HepG2 (cell line): Measurements from ENCODE around the gene FAT1. TPM values are rescaled to one million over a fixed set of nuclear protein-coding genes. Genes with fewer than 3 reads are reported as not detected.
A peak's percentile ranks its signal among the peaks of the same experiment; 100 is the strongest.

Experiments used
- AGO2 ChIP-seq: fragments of 200-400 bp; formaldehyde crosslinking; optimal IDR thresholded peaks from 2 replicates; pipeline ENCODE3; 2017; ENCODE audit warnings: mild to moderate bottlenecking, low read depth, low read length, moderate library complexity
- ASH2L ChIP-seq: fragments of 300-600, 200-600 bp; sonication (generic); IDR thresholded peaks from 2 replicates; pipeline ENCODE4 v1.7.0; 2017; ENCODE audit warnings: low read depth, mild to moderate bottlenecking, moderate library complexity, mixed read lengths, low read length; ENCODE audit not compliant: insufficient read length
- CHD2 ChIP-seq: IDR thresholded peaks from 2 replicates; pipeline ENCODE4 v1.6.1; 2011; ENCODE audit warnings: low read depth, low read length, improper control_type of control experiment
- KLF16 ChIP-seq, 2 experiments: sonication (generic) in 1 of 2; formaldehyde crosslinking in 1 of 2; IDR thresholded peaks; 2 replicates each; pipeline versions ENCODE4 v1.6.1 to v1.8.0; 2016 to 2023; ENCODE audit warnings: missing genetic modification reagents in 2 of 2, missing compliant biosample characterization in 1 of 2
- MLLT10 ChIP-seq: sonication (generic); formaldehyde crosslinking; IDR thresholded peaks from 2 replicates; pipeline ENCODE4 v1.4.0; 2020; ENCODE audit warnings: missing genetic modification reagents
- NFIC ChIP-seq: IDR thresholded peaks from 2 replicates; pipeline ENCODE4 v1.6.1; 2012; ENCODE audit warnings: mild to moderate bottlenecking, low read length, inconsistent platforms
- SMC3 ChIP-seq: IDR thresholded peaks from 2 replicates; pipeline ENCODE4 v1.6.1; 2011; ENCODE audit warnings: low read length, improper control_type of control experiment
- SUZ12 ChIP-seq: fragments of 150-350 bp; IDR thresholded peaks from 2 replicates; pipeline ENCODE4 v1.6.1; 2014; ENCODE audit warnings: low read depth, low read length
- TCF12 ChIP-seq, 2 experiments: fragments of 450-650 bp in 1 of 2; sonication (generic) in 1 of 2; formaldehyde crosslinking in 1 of 2; IDR thresholded peaks; 2 replicates each; pipeline versions ENCODE4 v1.6.1 to v1.8.0; 2017 to 2022; ENCODE audit warnings: antibody characterized with exemption in 1 of 2, mild to moderate bottlenecking in 1 of 2, missing genetic modification reagents in 1 of 2, moderate library complexity in 1 of 2
- TOPORS ChIP-seq: sonication (generic); formaldehyde crosslinking; IDR thresholded peaks from 2 replicates; pipeline ENCODE4 v1.8.0; 2023; ENCODE audit warnings: mild to moderate bottlenecking, missing genetic modification reagents
- TSC22D2 ChIP-seq: sonication (generic); formaldehyde crosslinking; IDR thresholded peaks from 2 replicates; pipeline ENCODE4 v1.5.1; 2020; ENCODE audit warnings: missing genetic modification reagents, mild to moderate bottlenecking, borderline replicate concordance
- ZEB1 ChIP-seq: IDR thresholded peaks from 2 replicates; pipeline ENCODE4 v1.6.1; 2012; ENCODE audit warnings: mild to moderate bottlenecking, low read depth, inconsistent platforms; ENCODE audit not compliant: insufficient replicate concordance
- ZNF207 ChIP-seq: fragments of 450-650 bp; IDR thresholded peaks from 2 replicates; pipeline ENCODE4 v1.6.1; 2016; ENCODE audit warnings: antibody characterized with exemption, borderline replicate concordance
- ZNF281 ChIP-seq: sonication (generic); formaldehyde crosslinking; IDR thresholded peaks from 2 replicates; pipeline ENCODE4 v1.4.0; 2020; ENCODE audit warnings: missing genetic modification reagents, borderline replicate concordance
- ZNF704 ChIP-seq: sonication (generic); formaldehyde crosslinking; IDR thresholded peaks from 2 replicates; pipeline ENCODE4 v1.8.1; 2023; ENCODE audit warnings: mild to moderate bottlenecking, inconsistent platforms, moderate library complexity, missing genetic modification reagents, borderline replicate concordance
- ZNF713 ChIP-seq: sonication (generic); formaldehyde crosslinking; IDR thresholded peaks from 2 replicates; pipeline ENCODE4 v1.4.0; 2020; ENCODE audit warnings: mild to moderate bottlenecking, missing genetic modification reagents
- ZNF724P ChIP-seq: sonication (generic); formaldehyde crosslinking; IDR thresholded peaks from 2 replicates; pipeline ENCODE4 v1.8.0; 2022; ENCODE audit warnings: missing genetic modification reagents, borderline replicate concordance
- ZSCAN25 ChIP-seq: sonication (generic); formaldehyde crosslinking; IDR thresholded peaks from 2 replicates; pipeline ENCODE4 v1.8.0; 2022; ENCODE audit warnings: mild to moderate bottlenecking, missing genetic modification reagents
- polyA plus RNA-seq, 8 experiments: library from polyadenylated mRNA; depleted of rRNA in 3 of 8; stranded (reverse) in 7 of 8; unstranded in 1 of 8; fragments of >200 nt; fragmentation: Illumina TruSeq in 4 of 8; extraction: Trizol in 4 of 8; gene quantifications; 2 replicates each; pipeline versions ENCODE4 v1.2.1 to v1.2.3, GENCODE V29; 2011 to 2016; ENCODE audit warnings: low read depth in 4 of 8, missing spikeins in 1 of 8, mixed read lengths in 1 of 8; ENCODE audit not compliant: insufficient read depth in 1 of 8
- total RNA-seq, 5 experiments: library from RNA; depleted of rRNA; stranded (reverse); fragments of >200 nt; fragmentation: Illumina TruSeq; extraction: Trizol; gene quantifications; 2 replicates each; pipeline ENCODE4 v1.2.3, GENCODE V29; 2016; ENCODE audit warnings: low read depth in 1 of 5
- TF ChIP-seq, protein P1 (sequence below): sonication (generic); formaldehyde crosslinking; IDR thresholded peaks from 2 replicates; pipeline ENCODE4 v1.8.0; 2022; ENCODE audit warnings: mild to moderate bottlenecking, missing genetic modification reagents; ENCODE audit not compliant: insufficient replicate concordance
- TF ChIP-seq, protein P2 (sequence below): IDR thresholded peaks from 2 replicates; pipeline ENCODE4 v1.6.1; 2012; ENCODE audit warnings: low read length, improper control_type of control experiment

The FAT1 gene
- total and polyA plus RNA-seq, 2 of the 13 experiments (the other 11 are each of a cell fraction or from before 2014, with no cell fraction given) = 185 to 216 TPM

DNA sequence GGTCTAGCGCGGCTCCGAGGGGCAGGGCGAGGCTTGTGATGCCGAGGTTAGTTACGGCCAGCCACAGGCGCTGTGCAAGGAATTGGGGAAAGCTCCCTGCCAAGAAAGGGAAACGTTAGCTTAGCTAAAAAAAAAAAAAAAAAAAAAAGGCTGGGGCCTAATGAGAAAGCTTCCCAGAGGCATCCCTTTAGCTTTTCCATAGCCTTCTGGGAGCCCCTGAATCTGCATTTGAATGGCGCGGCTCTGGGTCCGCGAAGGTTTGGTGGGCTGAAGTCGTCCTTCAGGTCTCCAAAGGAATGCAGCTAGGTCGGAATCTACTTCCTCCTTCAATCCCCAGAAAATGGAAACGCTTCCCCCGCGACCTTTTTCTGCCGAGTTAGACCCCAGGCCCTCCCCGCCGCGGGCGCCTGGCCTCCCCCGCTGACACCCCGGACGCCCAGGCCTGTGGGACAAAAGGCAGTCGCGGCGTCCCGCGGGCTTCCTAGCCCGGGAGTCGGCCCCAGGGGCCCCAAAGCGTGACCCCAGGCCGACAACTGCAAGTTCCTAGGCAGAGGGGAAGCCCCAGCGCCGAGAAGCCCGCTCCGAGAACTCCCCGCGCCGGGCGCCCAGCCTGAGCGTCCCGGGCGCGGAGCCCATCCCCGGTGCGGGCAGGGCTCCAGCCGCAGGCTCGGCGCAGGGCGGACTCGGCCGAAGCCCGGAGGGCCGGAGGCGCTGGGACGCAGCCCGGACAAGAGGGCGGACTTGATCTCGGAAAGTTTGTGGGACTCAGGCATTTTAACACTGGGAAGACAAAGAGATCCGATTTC is 605 bp upstream of the FAT1 start (continued):
- no peak for TF ChIP-seq TCF12 (IDR thresholded peaks at IDR 0.05)
- TF ChIP-seq TCF12 (CRISPR knock-in tag; IDR thresholded peaks at IDR 0.05) = no peak
- TF ChIP-seq AGO2 = peak; percentile 97
- TF ChIP-seq MLLT10 (CRISPR knock-in tag) = no peak
- no peak for TF ChIP-seq ZEB1
- 0 out of 2 replicates have a peak, but pooled peaks have one; percentile 32 for TF ChIP-seq ZSCAN25
- TF ChIP-seq NFIC = no peak
- TF ChIP-seq CHD2 = no peak
- no peak for TF ChIP-seq ZNF207
- no peak for TF ChIP-seq TOPORS (CRISPR knock-in tag)
- TF ChIP-seq ZNF704 (CRISPR knock-in tag) = no peak
- TF ChIP-seq, protein P1, sequence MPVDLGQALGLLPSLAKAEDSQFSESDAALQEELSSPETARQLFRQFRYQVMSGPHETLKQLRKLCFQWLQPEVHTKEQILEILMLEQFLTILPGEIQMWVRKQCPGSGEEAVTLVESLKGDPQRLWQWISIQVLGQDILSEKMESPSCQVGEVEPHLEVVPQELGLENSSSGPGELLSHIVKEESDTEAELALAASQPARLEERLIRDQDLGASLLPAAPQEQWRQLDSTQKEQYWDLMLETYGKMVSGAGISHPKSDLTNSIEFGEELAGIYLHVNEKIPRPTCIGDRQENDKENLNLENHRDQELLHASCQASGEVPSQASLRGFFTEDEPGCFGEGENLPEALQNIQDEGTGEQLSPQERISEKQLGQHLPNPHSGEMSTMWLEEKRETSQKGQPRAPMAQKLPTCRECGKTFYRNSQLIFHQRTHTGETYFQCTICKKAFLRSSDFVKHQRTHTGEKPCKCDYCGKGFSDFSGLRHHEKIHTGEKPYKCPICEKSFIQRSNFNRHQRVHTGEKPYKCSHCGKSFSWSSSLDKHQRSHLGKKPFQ (CRISPR knock-in tag) = peak; percentile 42
- no peak for TF ChIP-seq SMC3
- no peak for TF ChIP-seq ZNF724P (CRISPR knock-in tag)
- no peak for TF ChIP-seq SUZ12
- TF ChIP-seq, protein P2, sequence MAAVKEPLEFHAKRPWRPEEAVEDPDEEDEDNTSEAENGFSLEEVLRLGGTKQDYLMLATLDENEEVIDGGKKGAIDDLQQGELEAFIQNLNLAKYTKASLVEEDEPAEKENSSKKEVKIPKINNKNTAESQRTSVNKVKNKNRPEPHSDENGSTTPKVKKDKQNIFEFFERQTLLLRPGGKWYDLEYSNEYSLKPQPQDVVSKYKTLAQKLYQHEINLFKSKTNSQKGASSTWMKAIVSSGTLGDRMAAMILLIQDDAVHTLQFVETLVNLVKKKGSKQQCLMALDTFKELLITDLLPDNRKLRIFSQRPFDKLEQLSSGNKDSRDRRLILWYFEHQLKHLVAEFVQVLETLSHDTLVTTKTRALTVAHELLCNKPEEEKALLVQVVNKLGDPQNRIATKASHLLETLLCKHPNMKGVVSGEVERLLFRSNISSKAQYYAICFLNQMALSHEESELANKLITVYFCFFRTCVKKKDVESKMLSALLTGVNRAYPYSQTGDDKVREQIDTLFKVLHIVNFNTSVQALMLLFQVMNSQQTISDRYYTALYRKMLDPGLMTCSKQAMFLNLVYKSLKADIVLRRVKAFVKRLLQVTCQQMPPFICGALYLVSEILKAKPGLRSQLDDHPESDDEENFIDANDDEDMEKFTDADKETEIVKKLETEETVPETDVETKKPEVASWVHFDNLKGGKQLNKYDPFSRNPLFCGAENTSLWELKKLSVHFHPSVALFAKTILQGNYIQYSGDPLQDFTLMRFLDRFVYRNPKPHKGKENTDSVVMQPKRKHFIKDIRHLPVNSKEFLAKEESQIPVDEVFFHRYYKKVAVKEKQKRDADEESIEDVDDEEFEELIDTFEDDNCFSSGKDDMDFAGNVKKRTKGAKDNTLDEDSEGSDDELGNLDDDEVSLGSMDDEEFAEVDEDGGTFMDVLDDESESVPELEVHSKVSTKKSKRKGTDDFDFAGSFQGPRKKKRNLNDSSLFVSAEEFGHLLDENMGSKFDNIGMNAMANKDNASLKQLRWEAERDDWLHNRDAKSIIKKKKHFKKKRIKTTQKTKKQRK = no peak
- TF ChIP-seq KLF16 (CRISPR knock-in tag; IDR thresholded peaks at IDR 0.05) = no peak
- no peak for TF ChIP-seq ZNF713 (CRISPR knock-in tag)
- peak; percentile 25; the same call in 1 of the 2 replicates for TF ChIP-seq ZNF281 (CRISPR knock-in tag)
- TF ChIP-seq TSC22D2 = no peak
- peak; percentile 6 for TF ChIP-seq ASH2L
